SK-N-SH (cell line): Measurements from ENCODE around the gene CAST. TPM values are rescaled to one million over a fixed set of nuclear protein-coding genes. Genes with fewer than 3 reads are reported as not detected.
A peak's percentile ranks its signal among the peaks of the same experiment; 100 is the strongest.

Experiments
- CTCF ChIA-PET: fragments of 300-600, 350-600 bp; formaldehyde crosslinking; extraction: SDS; loops from one replicate; lab custom pipeline; 2021; lab: Yijun Ruan, JAX
- POLR2A ChIA-PET: fragments of 350-600 bp; sonication (Branson Sonifier 250); formaldehyde crosslinking; extraction: SDS; loops from one replicate; lab custom pipeline; 2020; ENCODE audit warnings: antibody characterized with exemption, inconsistent platforms; lab: Yijun Ruan, JAX
- DNase-seq: peaks from one replicate; pipeline ENCODE4 v3.0.0; 2012
- H2AFZ ChIP-seq: fragments of 200-600 bp; sonication (generic); 2 replicates; pipeline ENCODE4 v1.8.1; 2016; ENCODE audit warnings: antibody characterized with exemption, mild to moderate bottlenecking, low read depth
- H3F3A ChIP-seq: fragments of 200-600 bp; sonication (generic); replicated peaks from 2 replicates; pipeline ENCODE3; 2016; ENCODE audit warnings: antibody characterized with exemption, mild to moderate bottlenecking; ENCODE audit not compliant: insufficient read depth
- H3K27ac ChIP-seq, 2 experiments: fragments of 200-500 bp in 1 of 2; fragments of 200-600 bp in 1 of 2; sonication (Bioruptor generic) in 1 of 2; sonication (generic), shearing (Covaris generic) in 1 of 2; 2 replicates each; pipeline versions ENCODE4 v1.5.1 to v1.6.1; 2014 to 2016; ENCODE audit warnings: low read depth in 2 of 2, inconsistent platforms in 1 of 2, low read length in 1 of 2, mild to moderate bottlenecking in 1 of 2, mixed read lengths in 1 of 2
- H3K27me3 ChIP-seq: fragments of 200-600 bp; sonication (generic), shearing (Covaris generic); 2 replicates; pipeline ENCODE4 v1.6.1; 2016; ENCODE audit warnings: mixed run types; ENCODE audit not compliant: insufficient read depth
- H3K36me3 ChIP-seq, 2 experiments: fragments of 200-500 bp in 1 of 2; fragments of 200-600 bp in 1 of 2; sonication (Bioruptor generic) in 1 of 2; sonication (generic) in 1 of 2; replicated peaks in 1 of 2; 2 replicates each; pipeline versions ENCODE3 to v1.5.1; 2014 to 2016; ENCODE audit warnings: low read length in 1 of 2, mild to moderate bottlenecking in 1 of 2; ENCODE audit not compliant: insufficient read depth in 2 of 2, control insufficient read depth in 1 of 2
- H3K4me1 ChIP-seq, 2 experiments: fragments of 200-500 bp in 1 of 2; fragments of 200-600 bp in 1 of 2; sonication (Bioruptor generic) in 1 of 2; sonication (generic), shearing (Covaris generic) in 1 of 2; 2 replicates each; pipeline versions ENCODE4 v1.5.1 to v1.6.1; 2014 to 2016; ENCODE audit warnings: low read depth in 1 of 2, low read length in 1 of 2, mixed run types in 1 of 2; ENCODE audit not compliant: insufficient read depth in 2 of 2, control insufficient read depth in 1 of 2
- H3K4me2 ChIP-seq: fragments of 200-600 bp; sonication (generic), shearing (Covaris generic); 2 replicates; pipeline ENCODE4 v1.6.1; 2017; ENCODE audit warnings: mixed run types
- H3K4me3 ChIP-seq, 2 experiments: fragments of 200-500 bp in 1 of 2; fragments of 200-600 bp in 1 of 2; sonication (Bioruptor generic) in 1 of 2; sonication (generic), shearing (Covaris generic) in 1 of 2; 2 replicates each; pipeline versions ENCODE4 v1.5.1 to v1.8.1; 2014 to 2016; ENCODE audit warnings: low read depth in 2 of 2, inconsistent platforms in 1 of 2, low read length in 1 of 2, mild to moderate bottlenecking in 1 of 2, mixed read lengths in 1 of 2, moderate library complexity in 1 of 2
- H3K79me2 ChIP-seq: fragments of 200-600 bp; sonication (generic); 2 replicates; pipeline ENCODE4 v1.8.1; 2017; ENCODE audit warnings: mild to moderate bottlenecking; ENCODE audit not compliant: insufficient read depth
- H3K9ac ChIP-seq: fragments of 200-600 bp; sonication (generic); 2 replicates; pipeline ENCODE4 v1.6.1; 2017; ENCODE audit warnings: mixed run types
- H3K9me2 ChIP-seq: fragments of 200-600 bp; sonication (generic); 2 replicates; pipeline ENCODE4 v1.6.1; 2017; ENCODE audit warnings: mixed run types
- H3K9me3 ChIP-seq: fragments of 200-600 bp; sonication (generic); 2 replicates; pipeline ENCODE4 v1.6.1; 2017; ENCODE audit warnings: mixed run types, mild to moderate bottlenecking, moderate library complexity
- H4K20me1 ChIP-seq: fragments of 200-600 bp; sonication (generic); 2 replicates; pipeline ENCODE4 v1.6.1; 2017; ENCODE audit warnings: mild to moderate bottlenecking, mixed run types; ENCODE audit not compliant: insufficient read depth
- FOSL2 ChIP-seq: IDR thresholded peaks from 2 replicates; pipeline ENCODE4 v1.4.0; 2012; ENCODE audit warnings: low read depth, mild to moderate bottlenecking, moderate library complexity, borderline replicate concordance
- FOXJ3 ChIP-seq: sonication (generic); formaldehyde crosslinking; IDR thresholded peaks from 2 replicates; pipeline ENCODE4 v1.5.1; 2020; ENCODE audit warnings: mild to moderate bottlenecking, missing genetic modification reagents
- GABPA ChIP-seq: IDR thresholded peaks from 2 replicates; pipeline ENCODE4 v1.4.0; 2012; ENCODE audit warnings: low read depth, mild to moderate bottlenecking
- GATA2 ChIP-seq: sonication (generic); formaldehyde crosslinking; IDR thresholded peaks from 2 replicates; pipeline ENCODE4 v1.5.0; 2020; ENCODE audit warnings: mild to moderate bottlenecking, missing genetic modification reagents
- JUND ChIP-seq: IDR thresholded peaks from 2 replicates; pipeline ENCODE4 v1.4.0; 2012
- RCOR1 ChIP-seq: fragments of 150-350 bp; IDR thresholded peaks from 2 replicates; pipeline ENCODE4 v1.6.1; 2017; ENCODE audit warnings: antibody characterized with exemption, low read length
- SMC3 ChIP-seq: IDR thresholded peaks from 2 replicates; pipeline ENCODE4 v1.6.1; 2012; ENCODE audit warnings: low read depth, low read length, improper control_type of control experiment
- USF1 ChIP-seq: IDR thresholded peaks from 2 replicates; pipeline ENCODE4 v1.4.0; 2012; ENCODE audit warnings: low read depth, borderline replicate concordance
- WGBS: methylation state at CpG from one replicate; pipeline ENCODE4 v1.1.6; 2017; ENCODE audit warnings: low lambda C conversion rate; 5-methylcytosine and 5-hydroxymethylcytosine counted together
- polyA plus RNA-seq, 3 experiments: library from polyadenylated mRNA; depleted of rRNA; stranded (reverse); fragments of >200 nt; gene quantifications; 2 replicates each; pipeline ENCODE4 v1.2.3, GENCODE V29; 2012
- TF ChIP-seq, protein P1 (sequence below): fragments of 150-350 bp; IDR thresholded peaks from 2 replicates; pipeline ENCODE4 v1.6.1; 2017; ENCODE audit warnings: antibody characterized with exemption, low read length, low read depth, borderline replicate concordance
- TF ChIP-seq, protein P2 (sequence below): fragments of 200-600 bp; sonication (generic); IDR thresholded peaks from 2 replicates; pipeline ENCODE4 v1.6.1; 2017; ENCODE audit warnings: antibody characterized with exemption, mild to moderate bottlenecking, moderate library complexity

CAST gene
- polyA plus RNA-seq, 1 of the 3 experiments (the other 2 are of a cell fraction), result 82.9 TPM

- Histone ChIP-seq H3K9me3 (no peaks in the 10 kb centered on the region), H3K27me3 (no peaks in the 10 kb centered on the region), H3K36me3 (peaks cover 0 to 2% of the 10 kb centered on the region in 2 experiments), H3K9ac (no peak overlapping the region), H3K4me3 (no peak overlapping the region), H2AFZ (no peak overlapping the region), H3K4me2 (no peak overlapping the region), H4K20me1 (peaks cover 47% of the 10 kb centered on the region), H3K4me1 (no peaks in the 10 kb centered on the region; a peak in 1 of 4 replicates), H3K9me2 (no peaks in the 10 kb centered on the region), H3K79me2 (peaks cover 99% of the 10 kb centered on the region), H3K27ac (no peak overlapping the region), H3F3A (peaks cover 4% of the 10 kb centered on the region)
- DNase-seq, result no peak
- ChIA-PET POLR2A (no interaction called here), CTCF (no interaction called here)
- WGBS, result 100% methylated on average over 1 of the region's 1 CpG
- TF ChIP-seq, protein P1, sequence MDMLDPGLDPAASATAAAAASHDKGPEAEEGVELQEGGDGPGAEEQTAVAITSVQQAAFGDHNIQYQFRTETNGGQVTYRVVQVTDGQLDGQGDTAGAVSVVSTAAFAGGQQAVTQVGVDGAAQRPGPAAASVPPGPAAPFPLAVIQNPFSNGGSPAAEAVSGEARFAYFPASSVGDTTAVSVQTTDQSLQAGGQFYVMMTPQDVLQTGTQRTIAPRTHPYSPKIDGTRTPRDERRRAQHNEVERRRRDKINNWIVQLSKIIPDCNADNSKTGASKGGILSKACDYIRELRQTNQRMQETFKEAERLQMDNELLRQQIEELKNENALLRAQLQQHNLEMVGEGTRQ, result no peak
- no peak for TF ChIP-seq USF1
These were observed 55.7 kb downstream of the CAST start for GRCh38 chr5:96717874-96718273.

- Histone ChIP-seq H3K4me1 (no peaks in the 10 kb centered on the region; a peak in 1 of 4 replicates), H3K9me2 (no peaks in the 10 kb centered on the region), H4K20me1 (peaks cover 41% of the 10 kb centered on the region), H3K9ac (no peak overlapping the region), H3F3A (no peaks in the 10 kb centered on the region), H3K79me2 (peaks cover 94% of the 10 kb centered on the region), H3K4me2 (no peak overlapping the region)
- POLR2A ChIA-PET, result no interaction called here
- no peak for TF ChIP-seq JUND
- TF ChIP-seq GATA2, result no peak
- TF ChIP-seq, protein P1, result no peak
- TF ChIP-seq SMC3, result no peak
- TF ChIP-seq RCOR1, result no peak
- no peak for TF ChIP-seq FOXJ3
- no peak for TF ChIP-seq GABPA
- TF ChIP-seq, all 33 proteins: peak for 0
- Histone ChIP-seq H2AFZ (no peak overlapping the region), H3K4me3 (no peak overlapping the region), H3K27me3 (no peaks in the 10 kb centered on the region), H3K27ac (no peak overlapping the region), H3K36me3 (peaks cover 0 to 4% of the 10 kb centered on the region in 2 experiments), H3K9me3 (no peaks in the 10 kb centered on the region)
- CTCF ChIA-PET, result no interaction called here
- WGBS, result 86% methylated on average over 7 of the region's 7 CpGs
- no peak for DNase-seq
These were observed 56.5 kb downstream of the CAST start for GRCh38 chr5:96718635-96719077.

DNA sequence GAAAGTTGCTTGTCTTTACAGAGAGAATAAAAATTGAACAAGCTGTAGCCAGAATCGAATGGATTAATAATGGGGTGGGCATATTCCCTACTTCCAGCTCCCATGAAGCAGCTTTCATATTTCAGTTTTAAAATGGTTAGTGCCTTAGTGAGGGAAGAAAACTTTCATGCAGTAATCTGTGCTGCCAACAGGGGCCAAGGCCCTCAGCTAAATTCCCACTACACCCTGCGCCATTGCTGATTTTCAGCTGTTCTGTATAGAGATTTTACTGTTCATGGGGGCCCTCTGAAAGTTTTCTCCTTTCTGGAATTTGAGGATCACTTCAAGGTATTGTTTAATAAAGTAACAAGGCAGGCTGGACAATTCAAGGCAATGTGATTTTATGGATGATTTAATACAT is 58.2 kb downstream of the CAST start:
- CTCF ChIA-PET, result interaction anchor here (1.0 kb wide), 1 partner anchor 10 kb away, joined by 3 read pairs; no protein-coding TSS in a partner anchor
- peaks cover 92% of the 10 kb centered on the region for H3K79me2 ChIP-seq
- DNase-seq, result no peak

More for the DNA sequence above, 58.2 kb downstream of the CAST start:
- H4K20me1 ChIP-seq, result peaks cover 40% of the 10 kb centered on the region
- no peak for TF ChIP-seq FOSL2
- TF ChIP-seq, protein P2, sequence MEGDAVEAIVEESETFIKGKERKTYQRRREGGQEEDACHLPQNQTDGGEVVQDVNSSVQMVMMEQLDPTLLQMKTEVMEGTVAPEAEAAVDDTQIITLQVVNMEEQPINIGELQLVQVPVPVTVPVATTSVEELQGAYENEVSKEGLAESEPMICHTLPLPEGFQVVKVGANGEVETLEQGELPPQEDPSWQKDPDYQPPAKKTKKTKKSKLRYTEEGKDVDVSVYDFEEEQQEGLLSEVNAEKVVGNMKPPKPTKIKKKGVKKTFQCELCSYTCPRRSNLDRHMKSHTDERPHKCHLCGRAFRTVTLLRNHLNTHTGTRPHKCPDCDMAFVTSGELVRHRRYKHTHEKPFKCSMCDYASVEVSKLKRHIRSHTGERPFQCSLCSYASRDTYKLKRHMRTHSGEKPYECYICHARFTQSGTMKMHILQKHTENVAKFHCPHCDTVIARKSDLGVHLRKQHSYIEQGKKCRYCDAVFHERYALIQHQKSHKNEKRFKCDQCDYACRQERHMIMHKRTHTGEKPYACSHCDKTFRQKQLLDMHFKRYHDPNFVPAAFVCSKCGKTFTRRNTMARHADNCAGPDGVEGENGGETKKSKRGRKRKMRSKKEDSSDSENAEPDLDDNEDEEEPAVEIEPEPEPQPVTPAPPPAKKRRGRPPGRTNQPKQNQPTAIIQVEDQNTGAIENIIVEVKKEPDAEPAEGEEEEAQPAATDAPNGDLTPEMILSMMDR, result peak; percentile 34; the same call in 1 of the 2 replicates
- TF ChIP-seq, all 33 proteins: peak for 1
- Histone ChIP-seq H3K4me3 (no peak overlapping the region), H3K9me2 (no peaks in the 10 kb centered on the region), H3K36me3 (peaks cover 3 to 6% of the 10 kb centered on the region in 2 experiments), H3K27ac (no peak overlapping the region), H3K9me3 (no peaks in the 10 kb centered on the region), H3K9ac (no peak overlapping the region), H3F3A (no peaks in the 10 kb centered on the region), H2AFZ (no peak overlapping the region), H3K4me1 (no peaks in the 10 kb centered on the region; a peak in 1 of 4 replicates), H3K27me3 (no peaks in the 10 kb centered on the region), H3K4me2 (no peak overlapping the region)
- 86% methylated on average over 2 of the region's 2 CpGs for WGBS
- POLR2A ChIA-PET, result no interaction called here
